Nephron progenitor cell (in vitro differentiated cells): Measurements from ENCODE around the gene SLC16A6.

ENCODE experiments used
- DNase-seq: peaks from one replicate; pipeline ENCODE4 v3.0.0; 2021
- H3K27ac Mint-ChIP-seq: 2 replicates; pipeline ENCODE4 v1.8.0; 2021; ENCODE audit warnings: mild to moderate bottlenecking, moderate library complexity, mixed read lengths
- H3K27me3 Mint-ChIP-seq: 2 replicates; pipeline ENCODE4 v1.8.0; 2021; ENCODE audit warnings: mild to moderate bottlenecking, low read depth, mixed read lengths; ENCODE audit not compliant: poor library complexity
- H3K36me3 Mint-ChIP-seq: 2 replicates; pipeline ENCODE4 v1.8.0; 2021; ENCODE audit warnings: low read depth, mixed read lengths
- H3K4me1 Mint-ChIP-seq: 2 replicates; pipeline ENCODE4 v1.8.0; 2021; ENCODE audit warnings: mixed read lengths
- H3K4me3 Mint-ChIP-seq: 2 replicates; pipeline ENCODE4 v1.8.0; 2021; ENCODE audit warnings: mild to moderate bottlenecking, moderate library complexity, mixed read lengths
- H3K9me3 Mint-ChIP-seq: 2 replicates; pipeline ENCODE4 v1.8.0; 2021; ENCODE audit warnings: mild to moderate bottlenecking, moderate library complexity, mixed read lengths
- CTCF ChIP-seq: fragments of 200-600 bp; sonication (generic); IDR thresholded peaks from 2 replicates; pipeline ENCODE4 v1.5.0; 2021; ENCODE audit warnings: antibody characterized with exemption

Gene SLC16A6

GRCh38 chr17:68322630-68323029, 31.7 kb upstream of the SLC16A6 start:
- Mint-ChIP-seq H3K27ac (no peak overlapping the region), H3K4me3 (no peak overlapping the region), H3K27me3 (peaks cover 14% of the 10 kb centered on the region), H3K9me3 (peaks cover 1% of the 10 kb centered on the region), H3K4me1 (peaks cover 10% of the 10 kb centered on the region), H3K36me3 (no peaks in the 10 kb centered on the region)
- no peak for DNase-seq
- no peak for TF ChIP-seq CTCF

GRCh38 chr17:68321556-68321954, 30.6 kb upstream of the SLC16A6 start:
- peaks cover 10% of the 10 kb centered on the region for H3K4me1 Mint-ChIP-seq

GRCh38 chr17:68320943-68321555, 30.1 kb upstream of the SLC16A6 start:
- no peak for DNase-seq
- H3K36me3 Mint-ChIP-seq = no peaks in the 10 kb centered on the region

More at GRCh38 chr17:68321556-68321954, 30.6 kb upstream of the SLC16A6 start:
- DNase-seq = no peak
- H3K4me3 Mint-ChIP-seq = no peak overlapping the region
- H3K27ac Mint-ChIP-seq = no peak overlapping the region
- TF ChIP-seq CTCF = no peak
- peaks cover 7% of the 10 kb centered on the region for H3K27me3 Mint-ChIP-seq
- H3K36me3 Mint-ChIP-seq = no peaks in the 10 kb centered on the region
- H3K9me3 Mint-ChIP-seq = no peaks in the 10 kb centered on the region

GRCh38 chr17:68320311-68320865, 29.5 kb upstream of the SLC16A6 start:
- no peak overlapping the region for H3K4me3 Mint-ChIP-seq
- TF ChIP-seq CTCF = no peak
- peak overlapping the region; percentile 22 for H3K27ac Mint-ChIP-seq
- no peaks in the 10 kb centered on the region for H3K9me3 Mint-ChIP-seq
- peaks cover 10% of the 10 kb centered on the region for H3K4me1 Mint-ChIP-seq
- DNase-seq = no peak
- H3K27me3 Mint-ChIP-seq = peaks cover 7% of the 10 kb centered on the region
- H3K36me3 Mint-ChIP-seq = no peaks in the 10 kb centered on the region

More at GRCh38 chr17:68320943-68321555, 30.1 kb upstream of the SLC16A6 start:
- H3K4me1 Mint-ChIP-seq = peaks cover 10% of the 10 kb centered on the region
- no peak overlapping the region for H3K4me3 Mint-ChIP-seq
- H3K27me3 Mint-ChIP-seq = peaks cover 7% of the 10 kb centered on the region
- no peaks in the 10 kb centered on the region for H3K9me3 Mint-ChIP-seq
- no peak for TF ChIP-seq CTCF
- H3K27ac Mint-ChIP-seq = no peak overlapping the region

- H3K4me3 Mint-ChIP-seq = no peak overlapping the region
- H3K27me3 Mint-ChIP-seq = peaks cover 7% of the 10 kb centered on the region
- no peak for TF ChIP-seq CTCF
- H3K27ac Mint-ChIP-seq = no peak overlapping the region
- H3K36me3 Mint-ChIP-seq = no peaks in the 10 kb centered on the region
- no peak for DNase-seq
- peaks cover 10% of the 10 kb centered on the region for H3K4me1 Mint-ChIP-seq
- H3K9me3 Mint-ChIP-seq = no peaks in the 10 kb centered on the region
Measured at GRCh38 chr17:68319410-68320162, 28.7 kb upstream of the SLC16A6 start.
